C4-2B (cell line): Measurements from ENCODE around the gene SVOP.
"Not testable (repeated sequence)": the region's sequence is repeated elsewhere in the genome, so short reads cannot be mapped to it uniquely, and the experiment has no call there.

Source experiments
- H3K27ac ChIP-seq: fragments of 450-650 bp; 2 replicates; pipeline ENCODE4 v1.5.1; 2017
- CTCF ChIP-seq: fragments of 450-650 bp; conservative IDR thresholded peaks from 2 replicates; pipeline ENCODE4 v1.5.1; 2017; ENCODE audit warnings: mild to moderate bottlenecking
- ZFX ChIP-seq: fragments of 450-650 bp; IDR thresholded peaks from 2 replicates; pipeline ENCODE4 v1.6.1; 2017

Gene SVOP

GRCh38 chr12:108996320-108996719, 24.5 kb downstream of the SVOP start:
- H3K27ac ChIP-seq: no peak overlapping the region
- no peak for TF ChIP-seq CTCF
- TF ChIP-seq ZFX: no peak

GRCh38 chr12:108995370-108995992, 25.4 kb downstream of the SVOP start:
- H3K27ac ChIP-seq: no peak overlapping the region
- TF ChIP-seq ZFX: no peak
- TF ChIP-seq CTCF: no peak

GRCh38 chr12:108990103-108990502, 30.8 kb downstream of the SVOP start:
- H3K27ac ChIP-seq: not testable (repeated sequence)

GRCh38 chr12:108989376-108989775, 31.5 kb downstream of the SVOP start:
- H3K27ac ChIP-seq: no peak overlapping the region
- TF ChIP-seq CTCF: no peak
- no peak for TF ChIP-seq ZFX

- TF ChIP-seq CTCF (no peak), ZFX (no peak)
- H3K27ac ChIP-seq: peak overlapping the region; percentile 60
Measured at GRCh38 chr12:108985750-108986149, 35.1 kb downstream of the SVOP start.

GRCh38 chr12:108983227-108983626, 37.6 kb downstream of the SVOP start:
- TF ChIP-seq CTCF (no peak), ZFX (no peak)
- H3K27ac ChIP-seq: no peak overlapping the region

- TF ChIP-seq CTCF (no peak), ZFX (no peak)
Measured at GRCh38 chr12:108982621-108983219, 38.1 kb downstream of the SVOP start.

GRCh38 chr12:108981835-108982234, 39.0 kb downstream of the SVOP start:
- H3K27ac ChIP-seq: no peak overlapping the region
- no peak for TF ChIP-seq CTCF
- TF ChIP-seq ZFX: no peak

More at GRCh38 chr12:108982621-108983219, 38.1 kb downstream of the SVOP start:
- no peak overlapping the region for H3K27ac ChIP-seq
